Loucy (cell line): ENCODE results near the gene CADM1.

Experiments used
- EZH2phosphoT487 ChIP-seq: fragments of 200-600 bp; IDR thresholded peaks from 2 replicates; pipeline ENCODE4 v1.6.1; 2018; ENCODE audit warnings: antibody characterized with exemption, mild to moderate bottlenecking, moderate library complexity, borderline replicate concordance
- TF ChIP-seq, protein P1 (sequence below): fragments of 200-600 bp; sonication (generic); conservative IDR thresholded peaks from 2 replicates; pipeline ENCODE4 v1.5.1; 2014; ENCODE audit warnings: mild to moderate bottlenecking, antibody characterized with exemption, low read length

- TF ChIP-seq, protein P1, sequence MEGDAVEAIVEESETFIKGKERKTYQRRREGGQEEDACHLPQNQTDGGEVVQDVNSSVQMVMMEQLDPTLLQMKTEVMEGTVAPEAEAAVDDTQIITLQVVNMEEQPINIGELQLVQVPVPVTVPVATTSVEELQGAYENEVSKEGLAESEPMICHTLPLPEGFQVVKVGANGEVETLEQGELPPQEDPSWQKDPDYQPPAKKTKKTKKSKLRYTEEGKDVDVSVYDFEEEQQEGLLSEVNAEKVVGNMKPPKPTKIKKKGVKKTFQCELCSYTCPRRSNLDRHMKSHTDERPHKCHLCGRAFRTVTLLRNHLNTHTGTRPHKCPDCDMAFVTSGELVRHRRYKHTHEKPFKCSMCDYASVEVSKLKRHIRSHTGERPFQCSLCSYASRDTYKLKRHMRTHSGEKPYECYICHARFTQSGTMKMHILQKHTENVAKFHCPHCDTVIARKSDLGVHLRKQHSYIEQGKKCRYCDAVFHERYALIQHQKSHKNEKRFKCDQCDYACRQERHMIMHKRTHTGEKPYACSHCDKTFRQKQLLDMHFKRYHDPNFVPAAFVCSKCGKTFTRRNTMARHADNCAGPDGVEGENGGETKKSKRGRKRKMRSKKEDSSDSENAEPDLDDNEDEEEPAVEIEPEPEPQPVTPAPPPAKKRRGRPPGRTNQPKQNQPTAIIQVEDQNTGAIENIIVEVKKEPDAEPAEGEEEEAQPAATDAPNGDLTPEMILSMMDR: no peak
- no peak for TF ChIP-seq EZH2phosphoT487
Observed at GRCh38 chr11:115148101-115148500, 356.1 kb downstream of the CADM1 start.
